ENCODE results near the gene LRRN4.

Gene LRRN4

GRCh38 chr20:6030453-6031080, 23.3 kb downstream of the LRRN4 start:
- no peak for DNase-seq (ENCODE audit: low spot score)

GRCh38 chr20:6029538-6029937, 24.3 kb downstream of the LRRN4 start:
- peak; percentile 51 for DNase-seq (ENCODE audit: low spot score)

- DNase-seq (ENCODE audit: low spot score), result no peak
Measured at GRCh38 chr20:6028818-6029217, 25.0 kb downstream of the LRRN4 start.

DNA sequence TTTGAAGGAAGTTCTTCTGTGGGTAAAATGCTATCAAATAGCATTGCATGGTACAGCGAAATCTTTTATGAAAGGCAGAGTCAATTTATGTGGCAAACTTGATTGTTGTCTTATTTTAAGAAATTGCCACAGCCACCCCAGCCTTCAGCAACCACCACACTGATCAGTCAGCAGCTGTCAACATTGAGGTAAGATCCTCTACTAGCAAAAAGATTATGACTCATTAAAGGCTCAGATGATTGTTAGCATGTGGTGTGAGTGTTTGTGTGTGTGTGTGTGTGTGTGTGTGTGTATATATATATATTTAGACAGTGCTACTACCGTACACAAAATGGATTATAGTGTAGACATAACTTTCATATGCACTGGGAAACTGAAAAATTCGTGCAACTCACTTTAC, 27.8 kb downstream of the LRRN4 start:
- DNase-seq (ENCODE audit: low spot score), result no peak

GRCh38 chr20:6024768-6025167, 29.1 kb downstream of the LRRN4 start:
- DNase-seq (ENCODE audit: low spot score), result no peak

- no peak for DNase-seq (ENCODE audit: low spot score)
Measured at GRCh38 chr20:6017880-6018279, 36.0 kb downstream of the LRRN4 start.

- DNase-seq (ENCODE audit: low spot score), result no peak
Measured at GRCh38 chr20:6017467-6017866, 36.4 kb downstream of the LRRN4 start.

- DNase-seq (ENCODE audit: low spot score), result no peak
Measured at GRCh38 chr20:6014957-6015356, 38.9 kb downstream of the LRRN4 start.

GRCh38 chr20:6014017-6014416, 39.8 kb downstream of the LRRN4 start:
- no peak for DNase-seq (ENCODE audit: low spot score)

- DNase-seq (ENCODE audit: low spot score), result no peak
Measured at GRCh38 chr20:6012179-6012578, 41.7 kb downstream of the LRRN4 start.

- peak; percentile 84 for DNase-seq (ENCODE audit: low spot score)
Measured at GRCh38 chr20:6008254-6008653, 45.6 kb downstream of the LRRN4 start.

GRCh38 chr20:6007529-6008103, 46.2 kb downstream of the LRRN4 start:
- no peak for DNase-seq (ENCODE audit: low spot score)

DNA sequence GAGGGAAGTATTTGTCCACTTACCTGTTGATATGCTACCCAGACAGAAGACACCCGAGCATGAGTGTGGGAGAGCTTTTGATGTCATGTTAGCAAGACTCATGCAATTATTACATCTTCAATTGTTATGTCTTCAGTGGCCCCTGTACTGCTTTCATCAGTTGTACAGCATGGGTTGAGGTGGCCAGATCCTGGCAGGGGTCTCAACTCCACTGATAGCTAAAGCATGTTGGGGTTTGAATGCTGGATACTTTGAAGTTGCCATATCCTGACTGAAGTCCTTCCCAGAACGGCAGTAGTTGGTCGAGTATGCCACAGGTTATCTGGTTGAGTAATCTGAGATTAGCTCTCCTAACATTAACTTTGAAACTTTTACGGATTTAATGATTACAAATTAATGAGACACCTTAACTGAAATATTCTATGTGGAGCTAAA, 46.7 kb downstream of the LRRN4 start:
- DNase-seq (ENCODE audit: low spot score), result no peak

DNA sequence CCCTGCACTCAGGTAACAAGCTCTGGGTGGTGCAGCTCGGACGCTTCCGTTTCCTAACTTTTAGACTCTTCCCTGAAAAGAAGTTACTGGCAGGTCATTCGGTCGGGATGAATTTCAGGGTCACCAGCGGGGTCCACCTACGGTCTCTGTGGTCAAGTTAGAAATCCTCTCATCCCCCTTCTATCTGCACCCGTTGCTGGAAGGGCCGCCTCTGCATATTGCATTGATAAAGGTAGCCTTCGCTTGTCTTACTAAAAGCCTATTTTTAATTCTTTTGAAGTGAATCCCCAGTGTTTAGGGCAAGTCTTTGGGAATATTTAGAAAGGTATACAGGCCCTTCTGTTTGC, 47.3 kb downstream of the LRRN4 start:
- DNase-seq (ENCODE audit: low spot score), result no peak

DNA sequence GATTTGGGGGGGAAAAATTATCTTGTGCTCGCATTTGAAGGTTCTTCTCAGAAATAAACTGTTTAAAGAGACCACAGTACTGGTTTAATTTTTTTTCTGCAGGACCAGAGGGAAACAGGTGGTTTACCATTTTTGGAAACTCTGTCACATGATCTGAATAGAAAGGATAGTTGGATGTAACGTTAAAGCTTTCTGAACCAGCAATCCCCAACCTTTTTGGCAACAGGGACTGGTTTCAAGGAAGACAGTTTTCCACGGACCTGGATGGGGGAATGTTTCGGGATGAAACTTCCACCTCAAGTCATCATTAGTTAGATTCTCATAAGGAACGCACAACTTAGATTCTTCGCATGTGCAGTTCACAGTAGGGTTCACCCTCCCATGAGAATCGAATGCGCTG, 53.0 kb downstream of the LRRN4 start:
- DNase-seq (ENCODE audit: low spot score), result no peak

DNA sequence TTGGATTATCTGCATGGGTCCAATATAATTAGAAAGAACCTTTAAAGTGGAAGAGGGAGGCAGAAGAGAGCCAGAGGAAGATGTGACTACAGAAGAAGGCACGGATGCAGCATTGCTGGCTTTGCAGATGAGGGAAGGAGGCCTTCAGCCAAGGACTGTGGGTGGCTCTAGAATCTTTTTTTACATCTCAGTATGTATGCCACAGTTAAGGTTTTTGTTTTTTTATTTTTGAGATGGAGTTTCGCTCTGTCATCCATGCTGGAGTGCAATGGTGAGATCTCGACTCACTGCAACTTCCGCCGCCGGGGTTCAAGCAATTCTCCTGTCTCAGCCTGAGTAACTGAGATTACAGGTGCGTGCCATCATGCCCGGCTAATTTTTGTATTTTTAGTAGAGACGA, 54.1 kb downstream of the LRRN4 start:
- no peak for DNase-seq (ENCODE audit: low spot score)

GRCh38 chr20:5996765-5997164, 57.1 kb downstream of the LRRN4 start:
- no peak for DNase-seq (ENCODE audit: low spot score)

- DNase-seq (ENCODE audit: low spot score), result peak; percentile 20
Measured at GRCh38 chr20:5991623-5992441, 62.0 kb downstream of the LRRN4 start.

GRCh38 chr20:5990946-5991345, 62.9 kb downstream of the LRRN4 start:
- no peak for DNase-seq (ENCODE audit: low spot score)
